ENCODE results near the gene SLC25A29.
A peak's percentile ranks its signal among the peaks of the same experiment; 100 is the strongest.
"Not testable (repeated sequence)": the region's sequence is repeated elsewhere in the genome, so short reads cannot be mapped to it uniquely, and the experiment has no call there.

Gene SLC25A29

GRCh38 chr14:100289916-100290606 is 16.2 kb downstream of the SLC25A29 start:
- H3K27me3 ChIP-seq: no peaks in the 10 kb centered on the region
- peak overlapping the region; percentile 19 to 83 (median 66) for H3K9ac ChIP-seq
- peak overlapping the region; percentile 26 to 92 (median 80); a peak in 21 of 22 replicates for H3K27ac ChIP-seq
- no peaks in the 10 kb centered on the region for H3K9me3 ChIP-seq (replicated peaks in 1 of 11)
- peaks cover 23 to 86% (median 64%) of the 10 kb centered on the region in 11 experiments; a peak in 21 of 22 replicates for H4K20me1 ChIP-seq
- peak overlapping the region; percentile 73 to 95 (median 86) for H3K4me2 ChIP-seq
- TF ChIP-seq Cebpa-rat (IDR thresholded peaks at IDR 0.05): no peak
- peak overlapping the region in 4 of 10 experiments; percentile 16 to 30 (median 19); a peak in 3 of 20 replicates for H3K4me3 ChIP-seq
- H3K4me1 ChIP-seq: peaks cover 76 to 98% (median 95%) of the 10 kb centered on the region in 10 experiments
- H3K36me3 ChIP-seq: peaks cover 24 to 49% (median 31%) of the 10 kb centered on the region in 11 experiments

- TF ChIP-seq Cebpa-rat (IDR thresholded peaks at IDR 0.05): no peak
- Histone ChIP-seq H3K9me3 (replicated peaks in 1 of 11) (no peaks in the 10 kb centered on the region), H4K20me1 (peaks cover 34 to 90% (median 72%) of the 10 kb centered on the region in 11 experiments; a peak in 21 of 22 replicates), H3K9ac (peak overlapping the region in 8 of 11 experiments; percentile 7 to 83 (median 68); a peak in 10 of 22 replicates), H3K4me2 (peak overlapping the region in 10 of 11 experiments; percentile 73 to 95 (median 86); a peak in 16 of 22 replicates), H3K27me3 (no peaks in the 10 kb centered on the region), H3K27ac (peak overlapping the region in 5 of 11 experiments; percentile 80 to 92 (median 90); a peak in 10 of 22 replicates), H3K4me3 (no peak overlapping the region; a peak in 1 of 20 replicates), H3K4me1 (peaks cover 70 to 96% (median 92%) of the 10 kb centered on the region in 10 experiments), H3K36me3 (peaks cover 24 to 47% (median 31%) of the 10 kb centered on the region in 11 experiments)
Observed at GRCh38 chr14:100288382-100289185, 17.7 kb downstream of the SLC25A29 start.

GRCh38 chr14:100287998-100288295 is 18.3 kb downstream of the SLC25A29 start:
- not testable (repeated sequence) for H3K4me3 ChIP-seq; H3K9me3 ChIP-seq (replicated peaks in 1 of 11); H3K27me3 ChIP-seq
- Histone ChIP-seq H3K4me2 (peak overlapping the region in 8 of 11 experiments; percentile 2 to 95 (median 86); a peak in 14 of 22 replicates), H3K9ac (peak overlapping the region in 5 of 11 experiments; percentile 5 to 47 (median 29); a peak in 5 of 22 replicates), H3K36me3 (peaks cover 24 to 45% (median 29%) of the 10 kb centered on the region in 11 experiments), H3K4me1 (peaks cover 63 to 95% (median 88%) of the 10 kb centered on the region in 10 experiments), H4K20me1 (peaks cover 39 to 90% (median 72%) of the 10 kb centered on the region in 11 experiments; a peak in 21 of 22 replicates), H3K27ac (peak overlapping the region in 2 of 11 experiments; percentile 18 to 35; a peak in 4 of 22 replicates)

- Histone ChIP-seq H3K4me2 (peak overlapping the region in 10 of 11 experiments; percentile 7 to 95 (median 68); a peak in 16 of 22 replicates), H3K4me1 (peaks cover 58 to 94% (median 85%) of the 10 kb centered on the region in 10 experiments), H3K27ac (peak overlapping the region in 3 of 11 experiments; percentile 14 to 35 (median 18); a peak in 4 of 22 replicates), H3K9ac (peak overlapping the region in 5 of 11 experiments; percentile 5 to 47 (median 29); a peak in 7 of 22 replicates), H3K36me3 (peaks cover 18 to 45% (median 27%) of the 10 kb centered on the region in 11 experiments), H3K27me3 (no peaks in the 10 kb centered on the region), H3K9me3 (replicated peaks in 1 of 11) (no peaks in the 10 kb centered on the region), H3K4me3 (no peak overlapping the region), H4K20me1 (peaks cover 45 to 90% (median 75%) of the 10 kb centered on the region in 11 experiments; a peak in 21 of 22 replicates)
- no peak for TF ChIP-seq Cebpa-rat (IDR thresholded peaks at IDR 0.05)
Observed at GRCh38 chr14:100287202-100287997, 18.8 kb downstream of the SLC25A29 start.

GRCh38 chr14:100286484-100287191 is 19.6 kb downstream of the SLC25A29 start:
- no peak for TF ChIP-seq Cebpa-rat (IDR thresholded peaks at IDR 0.05)
- peak overlapping the region in 1 of 11 experiments; percentile 8; a peak in 2 of 22 replicates for H3K9ac ChIP-seq
- H3K27me3 ChIP-seq: no peaks in the 10 kb centered on the region
- peak overlapping the region in 10 of 11 experiments; percentile 7 to 95 (median 68); a peak in 17 of 22 replicates for H3K4me2 ChIP-seq
- H3K36me3 ChIP-seq: peaks cover 18 to 45% (median 25%) of the 10 kb centered on the region in 11 experiments; a peak in 21 of 22 replicates
- H3K27ac ChIP-seq: peak overlapping the region in 3 of 11 experiments; percentile 14 to 18 (median 17); a peak in 2 of 22 replicates
- H3K9me3 ChIP-seq (replicated peaks in 1 of 11): no peaks in the 10 kb centered on the region
- peaks cover 53 to 94% (median 83%) of the 10 kb centered on the region in 10 experiments for H3K4me1 ChIP-seq
- no peak overlapping the region for H3K4me3 ChIP-seq
- peaks cover 46 to 90% (median 75%) of the 10 kb centered on the region in 11 experiments; a peak in 21 of 22 replicates for H4K20me1 ChIP-seq

GRCh38 chr14:100285913-100286400 is 20.3 kb downstream of the SLC25A29 start:
- Histone ChIP-seq H3K4me3 (peak overlapping the region; percentile 63 to 85 (median 75)), H3K4me1 (peaks cover 53 to 94% (median 83%) of the 10 kb centered on the region in 10 experiments), H3K27me3 (no peaks in the 10 kb centered on the region), H3K36me3 (peaks cover 16 to 45% (median 21%) of the 10 kb centered on the region in 11 experiments; a peak in 17 of 22 replicates), H3K9ac (peak overlapping the region; percentile 84 to 99 (median 93)), H3K27ac (peak overlapping the region; percentile 90 to 98 (median 95); a peak in 21 of 22 replicates), H4K20me1 (peaks cover 46 to 90% (median 75%) of the 10 kb centered on the region in 11 experiments; a peak in 21 of 22 replicates), H3K9me3 (replicated peaks in 1 of 11) (no peaks in the 10 kb centered on the region), H3K4me2 (peak overlapping the region; percentile 85 to 100 (median 94))
- TF ChIP-seq Cebpa-rat (IDR thresholded peaks at IDR 0.05): no peak

Data from BLaER1 treated with 17β-estradiol and CSF1 and Interleukin-3, amounts not matched to agents 10 nM and 100 nM (cell line).